ENCODE results near the gene FBLN1.
"Not testable (repeated sequence)": the region's sequence is repeated elsewhere in the genome, so short reads cannot be mapped to it uniquely, and the experiment has no call there.

Gene FBLN1

GRCh38 chr22:45585946-45586540 lies 83.4 kb downstream of the FBLN1 start:
- DNase-seq (ENCODE audit: low read depth), result no peak

- no peak for DNase-seq (ENCODE audit: low read depth)
Observed at GRCh38 chr22:45586651-45587405, 84.1 kb downstream of the FBLN1 start.

GRCh38 chr22:45587638-45588505 lies 85.2 kb downstream of the FBLN1 start:
- DNase-seq (ENCODE audit: low read depth), result no peak

GRCh38 chr22:45589556-45589955 lies 86.9 kb downstream of the FBLN1 start:
- no peak for DNase-seq (ENCODE audit: low read depth)

- DNase-seq (ENCODE audit: low read depth), result no peak
Observed at GRCh38 chr22:45590262-45590661, 87.6 kb downstream of the FBLN1 start.

GRCh38 chr22:45591633-45592213 lies 89.0 kb downstream of the FBLN1 start:
- not testable (repeated sequence) for DNase-seq (ENCODE audit: low read depth)

- DNase-seq (ENCODE audit: low read depth), result no peak
Observed at GRCh38 chr22:45594123-45594941, 91.6 kb downstream of the FBLN1 start.

GRCh38 chr22:45597460-45598192 lies 94.9 kb downstream of the FBLN1 start:
- DNase-seq (ENCODE audit: low read depth), result no peak

GRCh38 chr22:45598596-45599217 lies 96.0 kb downstream of the FBLN1 start:
- DNase-seq (ENCODE audit: low read depth), result no peak

- no peak for DNase-seq (ENCODE audit: low read depth)
Observed at GRCh38 chr22:45599836-45600577, 97.3 kb downstream of the FBLN1 start.

- DNase-seq (ENCODE audit: low read depth), result no peak
Observed at GRCh38 chr22:45600790-45601730, 98.4 kb downstream of the FBLN1 start.

GRCh38 chr22:45602004-45602733 lies 99.5 kb downstream of the FBLN1 start:
- no peak for DNase-seq (ENCODE audit: low read depth)

- no peak for DNase-seq (ENCODE audit: low read depth)
Observed at GRCh38 chr22:45602824-45603595, 100.3 kb downstream of the FBLN1 start.

- no peak for DNase-seq (ENCODE audit: low read depth)
Observed at GRCh38 chr22:45603619-45604018, 100.9 kb downstream of the FBLN1 start.

- DNase-seq (ENCODE audit: low read depth), result not testable (repeated sequence)
Observed at GRCh38 chr22:45608045-45608444, 105.4 kb downstream of the FBLN1 start.

GRCh38 chr22:45608763-45609180 lies 106.1 kb downstream of the FBLN1 start:
- no peak for DNase-seq (ENCODE audit: low read depth)

- DNase-seq (ENCODE audit: low read depth), result no peak
Observed at GRCh38 chr22:45612451-45612901, 109.8 kb downstream of the FBLN1 start.

Data from activated gamma-delta T cell treated with anti-CD3 and anti-CD28 coated beads, Interleukin-2, amount 50 U/mL, for 16 hours (primary cell).